SIG-M5 treated with dmso at 0.1 percent for 504 hours (cell line): ENCODE data around the gene OR2K2.
A peak's percentile ranks its signal among the peaks of the same experiment; 100 is the strongest.
"Not testable (repeated sequence)": the region's sequence is repeated elsewhere in the genome, so short reads cannot be mapped to it uniquely, and the experiment has no call there.

Source experiments
- DNase-seq: peaks from one replicate; lab custom pipeline; 2025; ENCODE audit not compliant: unreplicated experiment; lab: John Stamatoyannopoulos, UW

OR2K2 gene

DNA sequence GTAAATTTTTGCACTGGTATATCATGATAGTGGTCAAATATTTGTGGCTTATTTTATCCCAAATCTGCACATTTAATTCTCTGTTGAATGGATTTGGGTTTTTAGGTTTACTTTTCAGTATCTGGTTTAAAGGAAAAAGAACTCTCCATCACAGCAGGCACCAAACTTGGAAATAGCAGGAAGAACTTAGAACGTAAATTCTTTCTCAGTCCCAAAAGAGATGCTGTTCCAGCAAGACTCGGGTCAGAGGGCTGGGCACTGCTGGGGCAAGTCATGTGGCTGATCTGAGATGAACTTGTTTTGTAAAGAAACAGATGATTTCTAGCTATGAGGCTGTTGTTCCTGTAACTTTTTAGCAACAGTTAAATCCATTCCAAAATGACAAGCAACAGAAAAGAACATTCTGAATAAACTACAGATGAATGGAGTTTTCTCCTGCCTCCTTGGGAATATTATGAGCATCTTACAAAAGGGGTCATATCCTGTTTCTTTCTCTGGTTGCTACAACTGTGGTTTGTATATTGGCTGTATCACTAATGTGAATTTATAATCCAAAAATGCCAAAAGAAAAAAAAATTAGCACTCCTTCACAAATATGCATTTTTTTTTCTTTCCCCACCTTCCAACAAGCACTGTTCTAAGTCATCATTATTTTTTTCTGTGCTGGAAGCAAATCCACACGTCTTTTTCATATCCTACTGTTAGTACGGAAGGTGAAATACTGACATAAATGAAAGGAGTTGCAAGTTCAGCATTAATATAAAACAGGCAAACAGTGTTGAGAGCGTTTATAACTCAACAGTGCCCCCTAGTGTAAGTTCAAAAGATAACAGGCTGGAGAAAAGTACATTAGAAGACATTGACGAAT lies 31.1 kb downstream of the OR2K2 start:
- DNase-seq: peak; percentile 62

- DNase-seq: no peak
Measured at GRCh38 chr9:111298111-111298510, 31.9 kb downstream of the OR2K2 start.

DNA sequence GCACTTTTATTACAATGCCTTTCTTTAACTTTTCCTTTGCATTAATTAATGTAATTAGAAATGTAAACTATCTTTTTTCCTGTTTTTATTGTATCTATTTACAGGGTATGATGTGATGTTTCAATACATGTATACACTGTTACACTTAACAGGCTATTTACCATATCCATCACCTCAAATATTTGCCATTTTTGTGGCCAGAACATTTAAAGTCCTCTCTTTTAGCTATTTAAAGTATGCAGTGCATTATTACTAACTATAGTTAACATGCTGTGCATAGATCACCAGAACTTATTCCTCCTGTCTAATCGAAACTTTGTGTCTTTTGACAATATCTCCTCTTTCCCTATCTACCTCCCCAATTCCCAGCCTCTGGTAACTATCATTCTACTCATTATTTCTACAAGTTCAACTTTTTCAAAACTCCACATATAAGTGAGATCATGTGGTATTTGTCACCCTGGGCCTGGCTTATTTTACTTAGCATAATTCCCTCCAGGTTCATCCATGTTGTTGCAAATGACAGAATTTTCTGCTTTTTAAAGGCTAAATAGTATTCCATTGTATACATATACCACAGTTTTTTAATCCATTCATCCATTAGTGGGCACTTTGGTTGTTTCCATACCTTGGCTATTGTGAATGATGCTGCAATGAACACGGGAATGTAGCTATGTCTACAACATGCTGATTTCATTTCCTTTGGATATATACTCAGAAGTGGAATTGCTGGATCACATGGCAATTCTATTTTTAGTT lies 32.8 kb downstream of the OR2K2 start:
- no peak for DNase-seq

DNA sequence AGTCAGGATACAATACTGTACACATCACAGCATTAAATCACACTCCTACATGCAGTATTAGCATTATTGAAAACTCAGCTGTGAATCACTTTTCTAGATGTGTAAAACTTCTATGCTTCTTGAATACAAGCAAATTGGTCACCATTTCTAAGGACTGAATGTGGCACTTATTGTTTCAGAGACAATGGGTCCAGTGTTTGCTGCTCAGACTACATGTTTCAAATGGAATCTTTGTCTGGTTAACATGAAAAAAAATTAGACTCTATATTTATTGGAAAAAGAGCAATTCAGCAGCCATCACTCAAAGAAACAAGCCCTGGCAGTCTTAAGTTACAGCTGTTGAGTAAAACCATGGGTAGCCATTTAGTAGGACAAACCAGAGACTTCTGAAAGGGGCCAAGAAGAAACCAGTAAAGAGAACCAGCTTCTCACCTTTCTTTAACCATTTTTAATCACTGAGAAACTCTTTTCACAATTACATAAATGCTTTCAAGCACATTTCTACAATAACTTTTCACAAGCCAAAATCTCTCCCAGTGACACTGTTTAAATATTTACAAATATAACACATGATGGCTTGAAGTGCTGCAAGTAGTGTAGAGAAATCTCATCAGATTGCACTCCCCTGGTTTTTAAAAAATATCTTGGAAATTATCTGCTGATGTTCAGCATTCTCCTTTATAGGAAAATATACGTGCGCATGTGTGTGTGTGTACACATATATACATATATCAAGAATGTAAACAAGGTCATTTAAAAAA lies 35.2 kb downstream of the OR2K2 start:
- no peak for DNase-seq

DNA sequence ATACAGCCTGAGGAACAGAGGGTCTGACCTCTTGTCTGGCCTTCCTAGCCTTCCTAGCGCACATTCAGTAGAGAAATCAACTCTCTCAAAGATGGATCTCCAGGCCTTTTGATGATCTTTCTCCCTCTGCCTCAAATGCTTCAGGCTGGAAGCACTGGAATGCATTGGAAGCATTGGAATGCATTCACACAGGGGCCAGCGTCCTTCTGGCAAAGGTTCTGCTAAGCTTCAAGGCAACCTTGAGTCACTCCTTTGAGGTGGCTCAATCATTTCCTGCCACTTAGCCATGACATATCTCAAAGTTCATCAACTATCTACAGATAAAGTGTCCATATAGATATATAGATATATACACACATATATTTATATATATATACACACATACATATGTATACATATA lies 42.9 kb downstream of the OR2K2 start:
- DNase-seq: no peak

DNA sequence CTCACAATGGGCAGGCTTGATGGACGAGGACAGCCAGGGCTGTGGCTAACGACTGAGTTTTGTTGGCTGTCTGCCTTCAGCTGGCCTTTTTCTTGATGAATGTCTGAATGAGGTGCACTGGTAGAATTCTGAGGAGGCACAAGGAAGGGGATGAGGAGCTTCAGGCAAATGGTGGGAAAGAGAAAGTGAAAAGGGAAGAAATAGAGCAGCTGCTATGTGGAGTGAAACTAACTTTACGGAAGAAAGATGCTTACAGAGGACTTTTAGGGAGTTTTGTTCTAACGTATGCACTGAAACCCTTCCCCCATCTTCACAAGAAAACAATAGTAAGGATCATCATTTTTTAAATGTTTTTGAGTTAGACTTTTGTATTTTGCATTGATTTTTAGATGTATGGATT lies 45.3 kb downstream of the OR2K2 start:
- DNase-seq: peak; percentile 13

DNA sequence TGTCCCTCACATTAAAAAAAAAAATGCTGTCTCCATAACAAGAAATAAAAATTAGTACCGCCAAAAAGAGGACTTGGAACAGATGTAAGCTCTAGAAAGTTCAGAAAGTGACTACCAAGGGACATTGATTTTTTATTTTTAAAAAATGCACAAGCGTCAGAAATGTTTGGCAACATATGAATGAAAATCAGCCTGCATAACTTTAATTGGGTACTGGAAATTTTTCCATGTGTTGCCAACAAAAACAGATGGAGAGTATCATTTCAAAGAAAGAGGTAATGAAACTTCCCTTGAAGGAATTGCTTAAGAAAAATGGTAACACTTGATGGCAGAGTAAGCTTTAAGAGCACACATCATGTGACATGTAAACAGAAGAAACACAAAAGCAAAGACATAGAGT lies 47.2 kb downstream of the OR2K2 start:
- DNase-seq: no peak

DNA sequence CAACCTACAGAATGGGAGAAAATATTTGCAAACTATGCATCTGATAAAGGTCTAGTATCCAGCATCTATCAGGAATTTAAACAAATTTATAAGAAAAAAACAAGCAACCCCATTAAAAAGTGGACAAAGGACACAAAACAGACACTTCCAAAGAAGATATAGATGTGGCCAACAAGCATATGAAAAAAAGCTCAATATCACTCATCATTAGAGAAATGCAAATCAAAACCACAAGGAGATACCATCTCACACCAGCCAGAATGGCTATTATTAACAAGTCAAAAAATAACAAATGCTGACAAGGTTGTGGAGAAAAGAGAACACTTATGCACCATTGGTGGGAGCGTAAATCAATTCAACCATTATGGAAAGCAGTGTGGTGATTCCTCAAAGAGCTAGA lies 49.2 kb downstream of the OR2K2 start:
- not testable (repeated sequence) for DNase-seq
